HT1080 (cell line): Measurements from ENCODE around the gene TMEM154. TPM values are rescaled to one million over a fixed set of nuclear protein-coding genes. Genes with fewer than 3 reads are reported as not detected.

ENCODE experiments used
- DNase-seq: peaks from one replicate; pipeline ENCODE4 v3.0.0-alpha.2; 2015; ENCODE audit warnings: low read depth
- total RNA-seq: library from RNA; depleted of rRNA; stranded (reverse); fragments of >200 nt; shearing (Covaris generic); gene quantifications from 2 replicates; pipeline ENCODE4 v1.2.3, GENCODE V29; 2014

TMEM154 gene
- total RNA-seq, 1 experiment from 2014 or later = 16.3 TPM

GRCh38 chr4:152634110-152634760 lies 45.6 kb downstream of the TMEM154 start:
- DNase-seq = no peak

GRCh38 chr4:152633118-152633517 lies 46.7 kb downstream of the TMEM154 start:
- no peak for DNase-seq

GRCh38 chr4:152630324-152630723 lies 49.5 kb downstream of the TMEM154 start:
- no peak for DNase-seq

GRCh38 chr4:152629908-152630307 lies 49.9 kb downstream of the TMEM154 start:
- DNase-seq = no peak

GRCh38 chr4:152628128-152628527 lies 51.7 kb downstream of the TMEM154 start:
- no peak for DNase-seq

- no peak for DNase-seq
These were observed 53.0 kb downstream of the TMEM154 start for GRCh38 chr4:152626790-152627189.

- no peak for DNase-seq
These were observed 58.9 kb downstream of the TMEM154 start for GRCh38 chr4:152620915-152621314.

- no peak for DNase-seq
These were observed 59.6 kb downstream of the TMEM154 start for GRCh38 chr4:152620218-152620617.

- no peak for DNase-seq
These were observed 60.2 kb downstream of the TMEM154 start for GRCh38 chr4:152619556-152619955.

- DNase-seq = no peak
These were observed 60.8 kb downstream of the TMEM154 start for GRCh38 chr4:152618971-152619370.

- DNase-seq = no peak
These were observed 63.0 kb downstream of the TMEM154 start for GRCh38 chr4:152616804-152617203.

GRCh38 chr4:152613841-152614721 lies 65.7 kb downstream of the TMEM154 start:
- DNase-seq = peak; percentile 43

GRCh38 chr4:152613351-152613750 lies 66.4 kb downstream of the TMEM154 start:
- DNase-seq = no peak

- no peak for DNase-seq
These were observed 69.7 kb downstream of the TMEM154 start for GRCh38 chr4:152610131-152610530.

GRCh38 chr4:152609481-152609880 lies 70.3 kb downstream of the TMEM154 start:
- DNase-seq = no peak

- DNase-seq = no peak
These were observed 72.6 kb downstream of the TMEM154 start for GRCh38 chr4:152607178-152607577.

- DNase-seq = no peak
These were observed 73.0 kb downstream of the TMEM154 start for GRCh38 chr4:152606753-152607152.

- peak; percentile 72 for DNase-seq
These were observed 74.0 kb downstream of the TMEM154 start for GRCh38 chr4:152605641-152606335.

- no peak for DNase-seq
These were observed 74.8 kb downstream of the TMEM154 start for GRCh38 chr4:152605031-152605430.

- no peak for DNase-seq
These were observed 78.6 kb downstream of the TMEM154 start for GRCh38 chr4:152601156-152601555.

GRCh38 chr4:152599636-152600035 lies 80.2 kb downstream of the TMEM154 start:
- DNase-seq = no peak

- DNase-seq = no peak
These were observed 80.7 kb downstream of the TMEM154 start for GRCh38 chr4:152599095-152599494.
